Measurements from ENCODE around the gene CLPTM1L.
"Not testable (repeated sequence)": the region's sequence is repeated elsewhere in the genome, so short reads cannot be mapped to it uniquely, and the experiment has no call there.

CLPTM1L gene

GRCh38 chr5:1285883-1286291, 59.0 kb downstream of the CLPTM1L start:
- DNase-seq = no peak

GRCh38 chr5:1285141-1285540, 59.8 kb downstream of the CLPTM1L start:
- no peak for DNase-seq

DNA sequence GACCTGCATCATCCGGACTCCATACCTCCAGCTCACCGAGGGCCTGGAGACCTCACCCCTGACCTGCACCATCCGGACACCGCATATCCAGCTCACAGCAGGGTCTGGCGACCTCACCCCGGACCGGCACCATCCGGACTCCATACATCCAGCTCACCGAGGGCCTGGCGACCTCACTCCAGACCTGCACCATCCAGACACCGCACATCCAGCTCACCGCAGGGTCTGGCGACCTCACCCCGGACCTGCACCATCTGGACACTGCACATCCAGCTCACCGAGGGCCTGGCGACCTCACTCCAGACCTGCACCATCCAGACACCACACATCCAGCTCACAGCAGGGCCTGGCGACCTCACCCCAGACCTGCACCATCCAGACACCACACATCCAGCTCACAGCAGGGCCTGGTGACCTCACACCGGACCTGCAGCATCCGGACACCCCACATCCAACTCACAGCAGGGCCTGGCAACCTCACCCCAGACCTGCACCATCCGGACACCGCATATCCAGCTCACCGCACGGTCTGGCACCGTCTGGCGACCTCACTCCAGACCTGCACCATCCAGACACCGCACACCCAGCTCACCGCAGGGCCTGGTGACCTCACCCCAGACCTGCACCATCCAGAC, 60.4 kb downstream of the CLPTM1L start:
- not testable (repeated sequence) for DNase-seq

- DNase-seq = not testable (repeated sequence)
Measured at GRCh38 chr5:1283729-1284041, 61.2 kb downstream of the CLPTM1L start.

- not testable (repeated sequence) for DNase-seq
Measured at GRCh38 chr5:1282993-1283728, 61.7 kb downstream of the CLPTM1L start.

- DNase-seq = no peak
Measured at GRCh38 chr5:1282131-1282992, 62.5 kb downstream of the CLPTM1L start.

- DNase-seq = no peak
Measured at GRCh38 chr5:1281038-1281882, 63.6 kb downstream of the CLPTM1L start.

DNA sequence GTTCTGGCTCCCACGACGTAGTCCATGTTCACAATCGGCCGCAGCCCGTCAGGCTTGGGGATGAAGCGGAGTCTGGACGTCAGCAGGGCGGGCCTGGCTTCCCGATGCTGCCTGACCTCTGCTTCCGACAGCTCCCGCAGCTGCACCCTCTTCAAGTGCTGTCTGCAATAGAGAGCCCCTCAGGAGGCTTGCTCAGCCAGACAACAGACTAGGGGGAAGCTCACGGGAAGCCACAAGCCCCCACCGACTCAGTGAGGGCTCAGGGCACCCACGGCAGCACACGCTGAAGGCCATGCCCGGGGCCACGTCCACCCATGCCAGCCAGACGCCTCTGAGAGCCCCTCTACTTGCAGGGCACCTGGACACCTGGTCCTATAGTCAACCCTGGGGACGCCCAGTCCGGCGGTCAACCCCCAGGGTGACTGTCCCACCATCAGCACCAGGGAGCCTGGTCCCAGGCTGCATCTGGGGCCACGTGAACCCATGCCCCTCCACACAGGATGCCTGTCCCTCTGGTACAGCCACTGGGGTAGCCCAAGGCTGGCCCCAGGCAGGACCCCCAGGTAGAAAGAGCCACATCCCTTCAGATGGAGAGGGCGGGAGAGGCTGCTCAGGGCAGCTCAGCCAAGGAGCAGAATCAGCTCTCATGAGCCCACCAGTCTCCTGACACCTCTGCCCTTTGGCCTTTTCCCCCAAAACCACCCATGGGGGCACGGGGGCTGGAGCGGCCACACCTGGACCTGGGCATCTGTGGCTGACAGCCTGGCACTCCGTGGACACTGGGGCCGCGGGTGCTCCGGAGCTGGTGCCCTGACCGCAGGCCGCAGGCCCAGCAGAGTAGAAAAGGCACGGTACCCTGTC, 64.5 kb downstream of the CLPTM1L start:
- no peak for DNase-seq

GRCh38 chr5:1279443-1280151, 65.3 kb downstream of the CLPTM1L start:
- no peak for DNase-seq

DNA sequence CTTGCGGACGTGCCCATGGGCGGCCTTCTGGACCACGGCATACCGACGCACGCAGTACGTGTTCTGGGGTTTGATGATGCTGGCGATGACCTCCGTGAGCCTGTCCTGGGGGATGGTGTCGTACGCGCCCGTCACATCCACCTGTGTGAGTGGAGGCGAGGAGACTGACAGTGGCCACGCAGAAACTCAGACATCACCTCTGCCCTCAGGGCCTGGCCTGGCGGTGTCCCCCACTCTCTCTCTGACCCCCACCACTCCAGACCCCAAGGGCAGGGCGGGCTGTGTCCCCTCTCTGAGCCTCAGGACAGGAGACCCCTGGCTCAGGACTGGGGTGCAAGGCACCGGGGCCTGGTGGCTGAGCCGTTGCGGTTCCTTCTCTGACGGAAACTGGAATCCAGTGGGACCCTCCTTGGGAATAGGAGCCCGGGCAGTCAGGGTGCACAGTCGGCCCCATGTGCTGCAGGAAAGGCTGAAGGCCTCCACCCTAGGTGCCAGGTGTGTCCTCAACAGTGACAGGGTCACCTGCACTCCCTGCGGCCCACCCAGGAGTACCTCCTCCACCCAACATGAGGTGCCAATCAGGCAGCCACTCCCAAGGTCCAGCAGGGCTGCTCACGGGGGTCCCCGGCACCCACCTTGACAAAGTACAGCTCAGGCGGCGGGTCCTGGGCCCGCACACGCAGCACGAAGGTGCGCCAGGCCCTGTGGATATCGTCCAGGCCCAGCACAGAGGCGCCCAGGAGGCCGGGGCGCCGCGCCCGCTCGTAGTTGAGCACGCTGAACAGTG, 66.0 kb downstream of the CLPTM1L start:
- no peak for DNase-seq

- no peak for DNase-seq
Measured at GRCh38 chr5:1278216-1278615, 66.7 kb downstream of the CLPTM1L start.

DNA sequence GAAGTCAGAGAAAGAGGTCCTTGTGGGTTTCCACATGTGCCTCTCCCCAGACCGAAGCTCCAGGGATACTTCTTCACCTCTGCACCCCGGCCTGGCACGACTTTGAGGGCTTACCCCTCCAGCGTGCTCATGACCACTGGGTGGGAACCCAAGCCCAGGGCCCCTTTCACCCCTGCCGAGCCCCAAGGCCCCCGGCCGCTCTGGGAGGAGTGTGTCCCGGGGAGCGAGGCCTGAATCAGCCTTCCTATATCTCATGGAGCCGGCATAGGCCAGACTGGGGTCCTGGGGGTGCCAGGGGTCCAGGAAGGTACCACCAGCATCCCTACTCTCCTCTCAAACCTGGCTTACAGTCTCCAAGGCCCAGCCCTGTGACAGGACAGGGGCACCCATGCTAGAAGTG, 67.1 kb downstream of the CLPTM1L start:
- DNase-seq = no peak

GRCh38 chr5:1277331-1277730, 67.6 kb downstream of the CLPTM1L start:
- DNase-seq = no peak

GRCh38 chr5:1276930-1277329, 68.0 kb downstream of the CLPTM1L start:
- DNase-seq = no peak

- not testable (repeated sequence) for DNase-seq
Measured at GRCh38 chr5:1275397-1276391, 69.2 kb downstream of the CLPTM1L start.

DNA sequence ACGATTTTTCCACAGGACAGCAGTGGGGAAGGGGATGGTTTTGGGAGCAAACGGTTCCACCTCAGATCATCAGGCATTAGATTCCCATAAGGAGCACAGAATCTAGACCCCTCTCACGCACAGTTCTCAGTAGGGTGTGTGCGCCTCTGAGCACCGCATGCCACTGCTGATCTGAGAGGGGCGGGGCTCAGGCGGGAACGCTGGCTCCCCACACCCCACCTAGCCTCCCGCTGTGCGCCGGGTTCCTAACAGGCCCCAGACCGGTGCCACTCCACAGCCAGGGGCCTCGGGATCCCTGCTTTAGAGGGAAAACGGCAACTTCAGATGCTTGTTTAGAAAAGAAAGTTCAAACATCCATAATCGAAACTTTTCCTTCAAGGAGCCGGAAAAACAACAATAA, 70.4 kb downstream of the CLPTM1L start:
- no peak for DNase-seq

DNA sequence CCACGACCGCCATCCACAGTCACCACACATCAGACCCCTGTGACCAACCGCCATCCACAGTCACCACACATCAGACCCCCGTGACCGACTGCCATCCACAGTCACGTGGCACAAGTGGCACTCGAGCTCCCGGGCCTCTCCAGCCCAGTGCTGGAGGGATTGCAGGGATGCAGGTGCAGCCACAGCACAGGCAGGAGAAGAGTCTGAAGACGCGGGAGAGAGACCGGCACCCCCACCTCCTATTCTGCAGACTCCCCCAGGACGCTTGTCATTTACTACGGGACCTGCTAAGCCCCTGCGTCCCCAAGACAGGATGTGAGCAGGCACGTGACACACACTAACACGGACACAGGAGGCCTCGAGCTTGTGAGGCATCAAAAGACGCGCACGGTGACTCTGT, 71.2 kb downstream of the CLPTM1L start:
- DNase-seq = no peak

DNA sequence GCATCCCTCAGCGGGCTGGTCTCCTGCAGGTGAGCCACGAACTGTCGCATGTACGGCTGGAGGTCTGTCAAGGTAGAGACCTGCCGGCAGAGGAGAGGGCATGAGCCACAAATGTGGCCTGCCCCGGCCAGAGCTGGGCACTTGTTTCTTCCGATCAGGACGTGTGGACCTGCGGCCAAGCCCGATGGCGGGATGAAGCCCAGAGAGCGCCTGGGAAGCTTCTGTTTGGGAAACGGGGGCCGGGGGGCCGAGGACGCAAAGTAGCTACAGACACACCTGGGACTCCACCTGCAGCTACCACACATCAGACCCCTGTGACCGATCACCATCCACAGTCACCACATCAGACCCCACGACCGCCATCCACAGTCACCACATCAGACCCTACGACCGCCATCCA, 72.7 kb downstream of the CLPTM1L start:
- DNase-seq = no peak

Measured in T-helper 1 cell (primary cell).